ENCODE measurements around the gene PDXP. TPM values are rescaled to one million over a fixed set of nuclear protein-coding genes. Genes with fewer than 3 reads are reported as not detected.

PDXP gene
- total and polyA plus RNA-seq, 2 donors (not counting 3 experiments of a cell fraction or from before 2014, with no cell fraction given), result 18.0 to 20.0 TPM

DNA sequence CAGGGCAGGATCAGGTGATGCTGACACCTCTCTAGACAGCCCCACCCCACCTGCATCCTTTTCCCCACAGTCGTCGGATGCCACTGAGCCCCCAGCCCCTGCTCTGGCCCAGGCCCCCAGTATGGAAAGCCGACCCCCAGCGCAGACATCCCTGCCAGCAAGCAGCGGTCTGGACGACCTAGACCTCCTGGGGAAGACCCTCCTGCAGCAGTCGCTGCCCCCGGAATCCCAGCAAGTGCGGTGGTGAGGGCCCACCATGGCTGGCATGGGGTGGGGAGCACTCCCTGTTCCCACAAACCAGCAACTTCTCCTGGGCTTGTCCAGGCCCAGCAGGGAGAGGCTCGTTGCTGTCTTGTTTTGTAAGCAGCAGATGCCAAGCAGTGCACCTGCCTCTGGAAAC, 28.6 kb upstream of the PDXP start:
- dilution Hi-C loops (cut with MboI; ENCODE audit: extremely low pct_ligation_motif_present, low sequenced_read_pairs), result no loop called here
- Histone ChIP-seq H3K4me2 (ENCODE audit: insufficient read depth, low read length) (no peak overlapping the region), H3K79me2 (ENCODE audit: control insufficient read depth, insufficient read depth, low read length) (no peaks in the 10 kb centered on the region), H3K27ac (ENCODE audit: insufficient read depth, low read depth, low read length) (no peak overlapping the region), H4K20me1 (replicated peaks; ENCODE audit: control insufficient read depth, extremely low read depth, insufficient read depth, low read length) (no peaks in the 10 kb centered on the region), H3K4me1 (ENCODE audit: control insufficient read depth, extremely low read depth, insufficient read depth, low read length) (peaks cover 25% of the 10 kb centered on the region), H3K36me3 (ENCODE audit: control insufficient read depth in 2 of 2, extremely low read depth in 1 of 2, insufficient read depth in 2 of 2, low read length in 2 of 2) (peaks cover 0 to 5% of the 10 kb centered on the region in 2 experiments), H3K9me3 (replicated peaks; ENCODE audit: control insufficient read depth, insufficient read depth, low read length) (no peaks in the 10 kb centered on the region), H3K4me3 (replicated peaks in 1 of 3; ENCODE audit: insufficient read depth in 1 of 3, low read depth in 1 of 3, low read length in 3 of 3) (no peak overlapping the region), H3K9ac (replicated peaks; ENCODE audit: extremely low read depth, insufficient read depth, low read length) (no peak overlapping the region), H3K9me1 (replicated peaks; ENCODE audit: control insufficient read depth, extremely low read depth, insufficient read depth, low read length) (no peaks in the 10 kb centered on the region), H2AFZ (ENCODE audit: low read depth, low read length) (no peak overlapping the region), H3K27me3 (ENCODE audit: control insufficient read depth in 2 of 2, insufficient read depth in 2 of 2, low read length in 2 of 2) (no peaks in the 10 kb centered on the region)
- no peak for TF ChIP-seq POLR2A (IDR thresholded peaks at IDR 0.05; ENCODE audit: low read depth, low read length)
- TF ChIP-seq EZH2 (IDR thresholded peaks at IDR 0.05; ENCODE audit: borderline replicate concordance, low read depth, low read length, severe bottlenecking), result no peak
- TF ChIP-seq CTCF (IDR thresholded peaks at IDR 0.05; ENCODE audit: extremely low read depth in 1 of 2, insufficient read depth in 1 of 2, low read depth in 1 of 2, low read length in 2 of 2), result no peak
- TF ChIP-seq MAX (IDR thresholded peaks at IDR 0.05; ENCODE audit: insufficient read depth, insufficient read length), result no peak
- TF ChIP-seq POLR2AphosphoS5 (IDR thresholded peaks at IDR 0.05; ENCODE audit: insufficient read depth, low read depth, low read length), result no peak
- no peak for TF ChIP-seq JUN (IDR thresholded peaks at IDR 0.05; ENCODE audit: borderline replicate concordance, insufficient read depth, insufficient read length, low read depth)
- TF ChIP-seq MYC (IDR thresholded peaks at IDR 0.05; ENCODE audit: low read depth, low read length), result no peak
- no peak for TF ChIP-seq GATA2 (IDR thresholded peaks at IDR 0.05; ENCODE audit: insufficient read depth, insufficient read length, low read depth, low read length)
- TF ChIP-seq FOS (IDR thresholded peaks at IDR 0.05; ENCODE audit: borderline replicate concordance, insufficient read depth, low read length), result no peak
- BruUV-seq (replicated peaks), result no TSS peak
- POLR2A ChIA-PET, result no interaction called here
- intact Hi-C loops (cut with micrococcal nuclease), result no loop called here
- FAIRE-seq (no peak), DNase-seq (ENCODE audit: low read depth, low spot score) (no peak)
- CTCF ChIA-PET, result interaction anchor here (1.2 to 2.8 kb wide), 2 partner anchors 13 kb away, joined by 5 to 32 read pairs; no protein-coding TSS in a partner anchor

Measured in endothelial cell of umbilical vein (primary cell).